ENCODE results near the gene HBG1. TPM values are rescaled to one million over a fixed set of nuclear protein-coding genes. Genes with fewer than 3 reads are reported as not detected.

Gene HBG1
- total and polyA plus RNA-seq, 2 of the 8 experiments (the other 6 are each of a cell fraction or from before 2014, with no cell fraction given), result 0.26 TPM; not detected in 1

GRCh38 chr11:5233307-5233706 is 16.4 kb downstream of the HBG1 start (continued):
- TF ChIP-seq CHD7 (IDR thresholded peaks at IDR 0.05; ENCODE audit: insufficient replicate concordance, low read length) (no peak), CHD2 (IDR thresholded peaks at IDR 0.05; ENCODE audit: low read length) (no peak), CTCF (IDR thresholded peaks at IDR 0.05; ENCODE audit: control extremely low read depth in 1 of 3, insufficient read depth in 1 of 3, low read depth in 1 of 3, low read length in 3 of 3) (no peak), CEBPB (IDR thresholded peaks at IDR 0.05; ENCODE audit: low read depth, low read length) (no peak)

Measured in H1 (cell line).